HL-60/S4 treated with retinoic acid at 250 ng/mL for 4 days and 3 days (cell line): ENCODE results near the gene MYBBP1A.

ENCODE experiments used
- in situ Hi-C: fragments of 300-500 bp; cut with MboI; formaldehyde crosslinking; loops from 2 replicates; pipeline ENCODE4 v1.7.0; 2022; ENCODE audit warnings: low sequenced_read_pairs

The MYBBP1A gene

GRCh38 chr17:4540224-4540651 lies 14.9 kb downstream of the MYBBP1A start:
- in situ Hi-C loops: no loop called here

GRCh38 chr17:4539576-4540223 lies 15.5 kb downstream of the MYBBP1A start:
- in situ Hi-C loops: no loop called here

- in situ Hi-C loops: no loop called here
Measured at GRCh38 chr17:4539025-4539424, 16.2 kb downstream of the MYBBP1A start.

- in situ Hi-C loops: no loop called here
Measured at GRCh38 chr17:4538236-4539002, 16.8 kb downstream of the MYBBP1A start.

GRCh38 chr17:4537451-4538235 lies 17.5 kb downstream of the MYBBP1A start:
- in situ Hi-C loops: no loop called here

GRCh38 chr17:4536742-4537411 lies 18.3 kb downstream of the MYBBP1A start:
- in situ Hi-C loops: no loop called here

DNA sequence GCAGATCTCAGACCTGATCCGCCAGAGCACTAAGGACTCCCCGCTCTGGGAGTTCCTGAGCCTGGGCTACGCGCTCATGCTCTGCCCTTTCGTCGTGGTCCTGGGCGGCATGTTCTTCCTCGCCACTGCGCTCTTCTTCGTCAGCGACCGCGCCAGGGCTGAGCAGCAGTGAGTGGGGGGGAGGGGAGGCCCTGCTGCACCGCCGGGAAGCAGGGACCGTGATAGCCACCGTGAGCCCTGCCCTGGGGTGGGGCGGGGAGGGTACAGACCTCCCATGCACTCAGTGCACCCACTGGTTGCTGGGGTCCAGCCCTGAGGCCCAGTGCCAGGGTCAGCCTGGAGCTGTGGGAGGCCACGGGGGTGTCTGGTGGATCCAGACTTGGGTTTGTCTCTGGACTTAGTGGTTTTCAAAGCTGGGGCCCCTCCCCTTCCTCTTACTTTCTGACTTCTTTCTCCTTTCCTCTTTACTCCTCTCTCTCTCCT lies 18.9 kb downstream of the MYBBP1A start:
- in situ Hi-C loops: no loop called here

GRCh38 chr17:4535667-4536258 lies 19.4 kb downstream of the MYBBP1A start:
- in situ Hi-C loops: no loop called here

DNA sequence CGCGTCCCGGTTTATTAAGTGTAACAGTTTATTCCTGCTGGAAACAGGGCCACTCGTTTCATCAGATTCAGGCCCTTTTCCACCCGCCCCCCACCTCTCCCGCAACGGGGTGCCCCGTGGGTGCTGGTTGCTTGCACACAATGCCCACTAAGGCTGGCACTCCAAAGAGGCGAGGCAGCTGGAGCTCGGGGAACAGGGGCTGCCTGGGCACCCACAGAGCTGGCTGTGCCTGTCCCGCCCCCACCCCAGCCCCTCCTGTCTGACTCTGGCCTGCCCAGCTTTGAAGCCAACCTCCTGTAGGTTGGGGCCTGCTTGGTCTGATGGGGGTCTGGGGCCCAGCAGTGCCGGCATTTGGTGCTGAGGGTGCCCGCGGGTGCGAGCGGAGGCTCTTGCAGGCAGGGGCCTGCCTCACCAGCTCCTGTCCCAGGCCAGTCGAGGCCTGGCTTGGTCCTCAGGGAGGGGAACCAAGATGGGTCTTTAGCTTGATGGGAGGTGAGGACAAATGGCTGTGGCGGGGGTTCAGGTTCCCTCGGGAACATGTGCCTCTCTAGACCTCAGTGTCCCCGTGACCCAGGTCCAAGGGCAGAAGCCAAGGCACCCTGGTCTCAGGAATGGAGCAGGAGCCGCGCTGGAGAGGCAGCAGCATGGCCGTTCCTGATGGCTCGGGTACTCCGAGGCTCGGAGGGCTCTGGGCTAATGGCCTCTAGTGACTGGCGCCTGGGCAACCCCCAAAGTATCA lies 20.1 kb downstream of the MYBBP1A start:
- in situ Hi-C loops: no loop called here

DNA sequence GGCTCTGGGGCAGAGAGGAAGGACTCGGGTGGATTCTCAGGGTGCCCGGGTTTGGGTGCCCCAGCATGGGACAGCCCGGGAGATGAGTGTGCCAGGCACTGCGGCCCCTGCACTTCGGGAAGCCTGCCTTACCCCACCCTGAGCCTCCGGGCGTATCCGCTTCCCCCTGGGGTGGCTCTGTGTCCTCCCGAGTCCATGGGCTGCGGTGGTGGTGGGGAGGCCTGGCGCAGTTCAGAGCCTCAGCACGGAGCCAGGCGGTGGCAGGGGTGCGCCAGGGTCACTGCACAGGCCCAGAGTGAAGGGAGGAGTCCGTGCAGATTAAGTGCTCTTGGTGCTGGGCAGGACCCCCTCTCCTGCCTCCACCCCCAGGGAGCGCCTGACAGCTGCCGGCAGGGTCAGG lies 20.7 kb downstream of the MYBBP1A start:
- in situ Hi-C loops: no loop called here

DNA sequence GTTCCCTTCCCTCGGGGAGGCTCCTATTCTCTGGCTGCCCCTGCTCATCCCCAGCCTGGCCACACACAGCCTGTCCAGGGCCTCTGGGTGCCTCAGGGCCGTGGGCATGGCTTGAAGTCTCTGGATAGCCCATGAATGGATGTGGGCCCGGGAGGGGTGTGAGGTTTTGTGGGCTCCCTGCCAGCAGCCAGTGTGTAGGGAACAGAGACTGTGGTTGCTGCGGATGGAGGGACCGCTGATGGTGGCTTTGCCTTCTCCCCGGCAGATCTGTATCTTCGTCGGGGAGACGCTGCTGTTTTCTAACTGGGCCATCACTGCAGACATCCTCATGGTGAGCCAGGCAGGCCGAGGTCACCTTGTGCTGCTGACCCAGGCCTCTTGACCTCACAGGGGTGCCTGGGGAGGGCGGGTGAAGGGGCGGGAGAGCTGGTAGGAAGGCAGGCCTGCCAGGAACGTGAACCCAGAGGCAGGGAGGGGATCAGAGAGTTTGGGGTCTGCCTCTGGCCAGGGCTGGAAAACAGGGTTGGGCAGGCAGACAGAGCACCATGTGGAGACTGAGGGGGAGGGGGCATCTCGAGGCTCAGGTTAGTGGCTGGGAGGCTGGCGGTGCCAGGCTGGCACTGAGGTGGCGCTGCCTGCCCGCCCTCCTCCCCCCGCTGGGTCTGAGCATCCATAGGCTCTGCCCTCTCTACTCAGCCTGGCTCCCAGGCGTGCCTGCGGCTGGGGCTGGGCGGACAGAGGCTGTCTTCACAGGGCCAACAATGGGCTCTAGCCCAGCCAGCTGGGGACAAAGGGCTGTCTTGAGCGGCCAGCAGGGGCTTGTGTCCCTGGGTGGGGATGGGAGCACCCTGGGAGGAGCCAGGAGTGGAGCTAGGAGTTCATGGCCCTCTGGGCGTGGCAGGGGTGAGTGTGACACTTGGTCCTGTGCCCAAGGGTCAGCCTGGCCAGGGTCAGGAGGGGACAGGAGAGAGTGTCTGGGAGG lies 21.4 kb downstream of the MYBBP1A start:
- in situ Hi-C loops: no loop called here

DNA sequence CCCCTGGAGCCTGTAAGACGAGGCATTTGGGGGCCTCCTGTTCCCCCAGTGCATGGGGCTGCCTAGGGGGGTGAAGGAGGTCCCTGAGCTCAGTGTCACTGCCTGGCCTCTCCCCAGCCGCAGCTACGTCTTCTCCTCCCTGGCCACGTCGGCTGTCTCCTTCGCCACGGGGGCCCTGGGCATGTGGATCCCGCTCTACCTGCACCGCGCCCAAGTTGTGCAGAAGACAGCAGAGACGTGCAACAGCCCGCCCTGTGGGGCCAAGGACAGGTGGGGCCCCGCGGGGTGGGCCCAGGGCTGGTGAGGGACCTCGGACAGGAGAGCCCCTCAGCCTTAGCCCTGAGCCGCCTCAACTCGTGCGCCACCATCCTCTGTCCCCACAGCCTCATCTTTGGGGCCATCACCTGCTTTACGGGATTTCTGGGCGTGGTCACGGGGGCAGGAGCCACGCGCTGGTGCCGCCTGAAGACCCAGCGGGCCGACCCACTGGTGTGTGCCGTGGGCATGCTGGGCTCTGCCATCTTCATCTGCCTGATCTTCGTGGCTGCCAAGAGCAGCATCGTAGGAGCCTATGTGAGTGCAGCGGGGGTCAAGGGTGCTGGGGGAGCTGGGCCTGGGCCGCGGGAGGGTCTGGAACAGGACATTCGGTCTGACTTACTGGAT lies 22.2 kb downstream of the MYBBP1A start:
- in situ Hi-C loops: no loop called here

DNA sequence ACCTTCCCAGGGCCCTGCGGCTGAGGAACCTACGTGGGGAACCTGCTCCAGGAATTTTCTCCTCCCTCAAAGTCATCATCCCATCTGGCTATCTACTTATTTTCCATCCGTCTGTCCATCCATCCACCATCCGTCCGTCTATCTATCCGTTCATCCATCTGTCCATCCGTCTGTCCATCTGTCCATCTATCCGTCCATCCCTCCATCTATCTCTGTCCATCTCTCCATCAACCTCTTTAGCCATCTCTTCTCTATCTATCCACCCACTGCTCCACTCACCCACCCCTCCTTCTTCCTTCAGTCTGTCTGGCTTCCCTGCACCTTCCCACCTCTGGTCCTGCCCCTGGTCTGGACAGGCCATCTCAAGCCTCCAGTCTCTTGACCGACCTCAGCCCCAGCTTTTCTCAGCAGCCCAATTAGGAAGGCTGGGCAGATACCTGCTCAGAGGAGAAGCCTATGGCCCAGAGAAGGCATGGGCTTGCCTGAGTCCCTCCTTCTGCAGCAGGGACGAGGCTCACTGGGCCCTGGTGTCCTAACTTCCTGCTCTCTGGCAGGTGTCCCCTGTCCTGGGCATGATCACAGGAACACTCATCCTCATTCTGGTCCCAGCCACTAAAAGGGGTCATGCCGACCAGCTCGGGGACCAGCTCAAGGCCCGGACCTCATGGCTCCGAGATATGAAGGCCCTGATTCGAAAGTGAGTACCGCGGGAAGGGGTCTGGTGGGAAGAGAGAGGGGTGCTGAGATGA lies 23.0 kb downstream of the MYBBP1A start:
- in situ Hi-C loops: no loop called here

- in situ Hi-C loops: no loop called here
Measured at GRCh38 chr17:4530799-4531730, 24.1 kb downstream of the MYBBP1A start.

- in situ Hi-C loops: no loop called here
Measured at GRCh38 chr17:4529533-4530152, 25.5 kb downstream of the MYBBP1A start.

DNA sequence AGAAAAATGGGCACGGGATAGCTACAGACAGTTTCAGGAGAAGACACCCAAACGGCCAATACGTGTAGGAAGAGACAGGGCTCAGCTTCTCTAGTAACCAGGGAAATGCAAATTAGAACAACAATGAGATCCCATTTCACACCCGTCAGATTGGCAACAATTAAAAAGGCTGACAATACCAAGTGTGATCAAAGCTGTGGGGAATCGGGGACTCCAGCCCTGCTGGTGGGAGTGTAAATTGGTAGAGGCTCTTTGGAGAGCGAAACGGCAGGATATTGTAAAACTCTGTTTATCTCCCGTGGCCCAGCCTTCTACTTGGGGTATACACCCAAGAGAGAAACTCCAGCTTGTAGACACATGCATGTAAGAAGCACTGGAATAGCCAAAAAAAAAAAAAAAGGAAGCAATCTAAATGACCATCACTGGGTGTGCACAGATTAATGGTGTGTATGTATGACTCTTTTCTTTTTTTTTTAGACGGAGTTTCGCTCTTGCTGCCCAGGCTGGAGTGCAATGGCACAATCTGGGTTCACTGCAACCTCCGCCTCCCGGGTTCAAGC lies 27.5 kb downstream of the MYBBP1A start:
- in situ Hi-C loops: no loop called here
